HepG2 (cell line): ENCODE results near the gene CALM1. TPM values are rescaled to one million over a fixed set of nuclear protein-coding genes. Genes with fewer than 3 reads are reported as not detected.

Source experiments
- ARID4A ChIP-seq: sonication (generic); formaldehyde crosslinking; IDR thresholded peaks from 2 replicates; pipeline ENCODE4 v1.5.0; 2020; ENCODE audit warnings: mild to moderate bottlenecking, missing genetic modification reagents, borderline replicate concordance
- ARID5B ChIP-seq: IDR thresholded peaks from 2 replicates; pipeline ENCODE4 v1.4.0; 2020; ENCODE audit warnings: mild to moderate bottlenecking, missing genetic modification reagents
- ELF1 ChIP-seq: sonication (generic); formaldehyde crosslinking; IDR thresholded peaks from 2 replicates; pipeline ENCODE4 v1.4.0; 2020; ENCODE audit warnings: missing genetic modification reagents
- FOSL2 ChIP-seq: sonication (generic); formaldehyde crosslinking; IDR thresholded peaks from 2 replicates; pipeline ENCODE4 v1.4.0; 2020; ENCODE audit warnings: missing genetic modification reagents
- GATAD2A ChIP-seq: IDR thresholded peaks from 2 replicates; pipeline ENCODE4 v1.6.1; 2016
- KLF15 ChIP-seq: sonication (generic); formaldehyde crosslinking; IDR thresholded peaks from 2 replicates; pipeline ENCODE4 v1.8.1; 2023; ENCODE audit warnings: borderline replicate concordance, mild to moderate bottlenecking, inconsistent platforms, missing genetic modification reagents, mixed read lengths
- MAZ ChIP-seq, 2 experiments: sonication (generic) in 1 of 2; formaldehyde crosslinking in 1 of 2; IDR thresholded peaks; 2 replicates each; pipeline versions ENCODE4 v1.5.0 to v1.6.1; 2012 to 2020; ENCODE audit warnings: low read depth in 2 of 2, mild to moderate bottlenecking in 2 of 2, borderline replicate concordance in 1 of 2, improper control_type of control experiment in 1 of 2, low read length in 1 of 2, missing genetic modification reagents in 1 of 2, moderate library complexity in 1 of 2
- NFKB2 ChIP-seq: sonication (generic); formaldehyde crosslinking; IDR thresholded peaks from 2 replicates; pipeline ENCODE4 v1.4.0; 2020; ENCODE audit warnings: missing genetic modification reagents, borderline replicate concordance
- NRL ChIP-seq: sonication (generic); formaldehyde crosslinking; IDR thresholded peaks from 2 replicates; pipeline ENCODE4 v1.5.0; 2020; ENCODE audit warnings: missing genetic modification reagents, mild to moderate bottlenecking, moderate library complexity, borderline replicate concordance
- RARG ChIP-seq: sonication (generic); formaldehyde crosslinking; IDR thresholded peaks from 2 replicates; pipeline ENCODE4 v1.4.0; 2020; ENCODE audit warnings: low read depth, mild to moderate bottlenecking, missing genetic modification reagents
- RBFOX2 ChIP-seq: fragments of 200-400 bp; formaldehyde crosslinking; IDR thresholded peaks from 2 replicates; pipeline ENCODE4 v1.6.1; 2017; ENCODE audit warnings: low read depth, mild to moderate bottlenecking, low read length
- SNAPC2 ChIP-seq: sonication (generic); formaldehyde crosslinking; IDR thresholded peaks from 2 replicates; pipeline ENCODE4 v1.8.1; 2022; ENCODE audit warnings: mild to moderate bottlenecking, missing genetic modification reagents
- TBX2 ChIP-seq: sonication (generic); formaldehyde crosslinking; IDR thresholded peaks from 2 replicates; pipeline ENCODE4 v1.5.0; 2020; ENCODE audit warnings: missing genetic modification reagents, mild to moderate bottlenecking, borderline replicate concordance
- XRCC5 ChIP-seq: fragments of 200-400 bp; formaldehyde crosslinking; optimal IDR thresholded peaks from 2 replicates; pipeline ENCODE3; 2017; ENCODE audit warnings: mild to moderate bottlenecking, low read length
- ZBTB38 ChIP-seq: sonication (generic); formaldehyde crosslinking; IDR thresholded peaks from 2 replicates; pipeline ENCODE4 v1.5.1; 2020; ENCODE audit warnings: mild to moderate bottlenecking, missing genetic modification reagents
- ZBTB7A ChIP-seq: sonication (generic); formaldehyde crosslinking; IDR thresholded peaks from 2 replicates; pipeline ENCODE4 v1.8.0; 2022; ENCODE audit warnings: mild to moderate bottlenecking, missing genetic modification reagents
- ZFP90 ChIP-seq: sonication (generic); formaldehyde crosslinking; IDR thresholded peaks from 2 replicates; pipeline ENCODE4 v1.8.0; 2022; ENCODE audit warnings: missing genetic modification reagents, mild to moderate bottlenecking, inconsistent platforms, borderline replicate concordance
- ZNF350 ChIP-seq: sonication (generic); formaldehyde crosslinking; IDR thresholded peaks from 2 replicates; pipeline ENCODE4 v1.4.0; 2020; ENCODE audit warnings: mild to moderate bottlenecking, low read depth, missing genetic modification reagents, borderline replicate concordance
- ZNF451 ChIP-seq: sonication (generic); formaldehyde crosslinking; IDR thresholded peaks from 2 replicates; pipeline ENCODE4 v1.5.0; 2020; ENCODE audit warnings: mild to moderate bottlenecking, missing genetic modification reagents
- ZNF605 ChIP-seq: sonication (generic); formaldehyde crosslinking; IDR thresholded peaks from 2 replicates; pipeline ENCODE4 v1.8.0; 2022; ENCODE audit warnings: mild to moderate bottlenecking, missing genetic modification reagents
- polyA plus RNA-seq, 8 experiments: library from polyadenylated mRNA; depleted of rRNA in 3 of 8; stranded (reverse) in 7 of 8; unstranded in 1 of 8; fragments of >200 nt; fragmentation: Illumina TruSeq in 4 of 8; extraction: Trizol in 4 of 8; gene quantifications; 2 replicates each; pipeline versions ENCODE4 v1.2.1 to v1.2.3, GENCODE V29; 2011 to 2016; ENCODE audit warnings: low read depth in 4 of 8, missing spikeins in 1 of 8, mixed read lengths in 1 of 8; ENCODE audit not compliant: insufficient read depth in 1 of 8
- total RNA-seq, 5 experiments: library from RNA; depleted of rRNA; stranded (reverse); fragments of >200 nt; fragmentation: Illumina TruSeq; extraction: Trizol; gene quantifications; 2 replicates each; pipeline ENCODE4 v1.2.3, GENCODE V29; 2016; ENCODE audit warnings: low read depth in 1 of 5

CALM1 gene
- total and polyA plus RNA-seq, 2 of the 13 experiments (the other 11 are each of a cell fraction or from before 2014, with no cell fraction given): 110 to 238 TPM

GRCh38 chr14:90399541-90400444 is 3.0 kb downstream of the CALM1 start (continued):
- TF ChIP-seq KLF15 (CRISPR knock-in tag): no peak
- peak; percentile 51; the same call in 1 of the 2 replicates for TF ChIP-seq FOSL2
- peak; percentile 51; the same call in 1 of the 2 replicates for TF ChIP-seq ARID4A
- TF ChIP-seq NRL (CRISPR knock-in tag): 0 out of 2 replicates have a peak, but pooled peaks have one; percentile 55
- peak; percentile 43; the same call in 1 of the 2 replicates for TF ChIP-seq MAZ (IDR thresholded peaks at IDR 0.05; ENCODE audit: borderline replicate concordance, low read depth, low read length)
- TF ChIP-seq MAZ (CRISPR knock-in tag; IDR thresholded peaks at IDR 0.05; ENCODE audit: low read depth): no peak
- no peak for TF ChIP-seq ZFP90 (CRISPR knock-in tag)
- 0 out of 2 replicates have a peak, but pooled peaks have one; percentile 18 for TF ChIP-seq ELF1 (CRISPR knock-in tag)
- TF ChIP-seq ZBTB38 (CRISPR knock-in tag): peak; percentile 47; the same call in 1 of the 2 replicates
- TF ChIP-seq NFKB2: peak; percentile 56; the same call in 1 of the 2 replicates
- 0 out of 2 replicates have a peak, but pooled peaks have one; percentile 8 for TF ChIP-seq RBFOX2
- peak; percentile 99 for TF ChIP-seq XRCC5
- TF ChIP-seq SNAPC2 (CRISPR knock-in tag): no peak
- peak; percentile 67; the same call in 1 of the 2 replicates for TF ChIP-seq ZBTB7A (CRISPR knock-in tag)
- peak; percentile 72; the same call in 1 of the 2 replicates for TF ChIP-seq TBX2 (CRISPR knock-in tag)
- peak; percentile 83 for TF ChIP-seq GATAD2A (CRISPR knock-in tag)
- no peak for TF ChIP-seq ZNF451
- TF ChIP-seq ZNF605 (CRISPR knock-in tag): 0 out of 2 replicates have a peak, but pooled peaks have one; percentile 30
- TF ChIP-seq RARG: no peak
- peak; percentile 40; the same call in 1 of the 2 replicates for TF ChIP-seq ARID5B (CRISPR knock-in tag)
- TF ChIP-seq ZNF350 (CRISPR knock-in tag): peak; percentile 58; the same call in 1 of the 2 replicates
